Endodermal cell (in vitro differentiated cells): ENCODE measurements around the gene DENND4C. TPM values are rescaled to one million over a fixed set of nuclear protein-coding genes. Genes with fewer than 3 reads are reported as not detected.
"Not testable (repeated sequence)": the region's sequence is repeated elsewhere in the genome, so short reads cannot be mapped to it uniquely, and the experiment has no call there.

Experiments used
- DNase-seq: peaks from one replicate; pipeline ENCODE4 v3.0.0-alpha.2; 2017
- H3K27ac ChIP-seq: 2 replicates; pipeline ENCODE4 v1.5.1; 2013; ENCODE audit warnings: mild to moderate bottlenecking, low read depth, low read length, moderate library complexity
- H3K27me3 ChIP-seq: 2 replicates; pipeline ENCODE4 v1.6.1; 2013; ENCODE audit warnings: mild to moderate bottlenecking, low read length, moderate library complexity; ENCODE audit not compliant: insufficient read depth, control insufficient read depth, poor library complexity, severe bottlenecking
- H3K36me3 ChIP-seq: 2 replicates; pipeline ENCODE4 v1.7.0; 2013; ENCODE audit warnings: mild to moderate bottlenecking, low read length, moderate library complexity; ENCODE audit not compliant: control insufficient read depth, insufficient read depth
- H3K4me1 ChIP-seq: one replicate; pipeline ENCODE4 v1.7.0; 2013; ENCODE audit warnings: low read length; ENCODE audit not compliant: control insufficient read depth, insufficient read depth
- H3K4me3 ChIP-seq: 2 replicates; pipeline ENCODE4 v1.5.1; 2013; ENCODE audit warnings: mild to moderate bottlenecking, low read length, moderate library complexity
- H3K9ac ChIP-seq: 2 replicates; pipeline ENCODE4 v1.6.1; 2013; ENCODE audit warnings: mild to moderate bottlenecking, low read length, moderate library complexity; ENCODE audit not compliant: poor library complexity, severe bottlenecking; ENCODE audit errors: extremely low read depth
- H3K9me3 ChIP-seq: 2 replicates; pipeline ENCODE4 v1.6.1; 2013; ENCODE audit warnings: mild to moderate bottlenecking, low read length, moderate library complexity; ENCODE audit not compliant: control insufficient read depth
- H3K27ac Mint-ChIP-seq: 2 replicates; pipeline ENCODE4 v1.8.0; 2020; ENCODE audit warnings: mixed read lengths
- H3K27me3 Mint-ChIP-seq: 2 replicates; pipeline ENCODE4 v1.8.0; 2021; ENCODE audit warnings: mild to moderate bottlenecking, mixed read lengths; ENCODE audit not compliant: insufficient read depth
- H3K36me3 Mint-ChIP-seq: 2 replicates; pipeline ENCODE4 v1.8.0; 2020; ENCODE audit warnings: low read depth, mixed read lengths
- H3K4me1 Mint-ChIP-seq: 2 replicates; pipeline ENCODE4 v1.8.0; 2020; ENCODE audit warnings: mixed read lengths
- H3K4me3 Mint-ChIP-seq: 2 replicates; pipeline ENCODE4 v1.8.0; 2020; ENCODE audit warnings: mild to moderate bottlenecking, moderate library complexity, mixed read lengths
- H3K9me3 Mint-ChIP-seq: 2 replicates; pipeline ENCODE4 v1.8.0; 2020; ENCODE audit warnings: mild to moderate bottlenecking, mixed read lengths
- WGBS, 2 experiments: methylation state at CpG; one replicate each; pipeline versions ENCODE4 v1.1.5 to v1.1.7; 2013; ENCODE audit warnings: missing lambda C conversion rate in 2 of 2, mixed read lengths in 1 of 2; ENCODE audit not compliant: insufficient coverage in 1 of 2, insufficient read length in 1 of 2; 5-methylcytosine and 5-hydroxymethylcytosine counted together
- total RNA-seq, 2 donors: library from RNA; stranded (reverse); fragmentation: NEBNext Ultra II Directional in 1 of 2; extraction: Animal tissue kit (Norgen Biotek cat#: 25700) in 1 of 2; gene quantifications; 2 replicates in 1 of 2; 3 replicates in 1 of 2; pipeline ENCODE4 v1.2.1, GENCODE V29; 2021
- TF ChIP-seq, protein P1 (sequence below): fragments of 200-600 bp; sonication (generic); conservative IDR thresholded peaks from 2 replicates; pipeline ENCODE4 v1.5.0; 2021; ENCODE audit warnings: antibody characterized with exemption, mild to moderate bottlenecking

Gene DENND4C
- total RNA-seq, 2 donors from 2014 or later = 25.4 to 27.2 TPM

DNA sequence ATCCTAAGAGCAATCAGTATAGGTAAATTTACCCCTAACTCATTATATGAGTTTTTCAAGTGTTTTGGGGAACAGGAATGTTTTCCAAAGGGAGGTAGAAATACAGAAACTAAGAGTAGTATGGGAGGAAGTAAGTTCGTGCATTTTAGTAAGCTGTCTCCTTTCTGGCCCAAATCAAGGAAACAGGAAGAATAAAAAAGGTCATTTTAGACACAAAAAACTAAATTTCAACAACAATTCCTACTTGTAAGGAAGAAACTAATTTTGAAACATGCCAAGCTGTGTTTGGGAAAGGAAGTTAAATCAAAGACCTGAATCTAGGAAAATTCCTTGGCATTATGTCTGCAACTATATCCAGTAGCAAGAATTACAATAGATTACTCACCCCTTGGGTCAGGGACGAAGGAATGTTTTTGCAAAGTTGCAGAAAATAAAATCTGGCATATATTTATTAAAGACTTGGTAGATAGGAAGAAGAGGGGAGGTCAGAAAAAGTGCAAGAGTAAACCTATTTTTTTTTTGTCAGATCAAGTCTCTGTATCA, 156.1 kb downstream of the DENND4C start:
- H3K27me3 Mint-ChIP-seq = no peaks in the 10 kb centered on the region
- Histone ChIP-seq H3K27me3 (no peaks in the 10 kb centered on the region), H3K9me3 (peaks cover 5% of the 10 kb centered on the region), H3K27ac (no peak overlapping the region), H3K4me1 (no peaks in the 10 kb centered on the region), H3K4me3 (no peak overlapping the region), H3K36me3 (no peaks in the 10 kb centered on the region), H3K9ac (no peak overlapping the region)
- H3K27ac Mint-ChIP-seq = no peak overlapping the region
- TF ChIP-seq, protein P1, sequence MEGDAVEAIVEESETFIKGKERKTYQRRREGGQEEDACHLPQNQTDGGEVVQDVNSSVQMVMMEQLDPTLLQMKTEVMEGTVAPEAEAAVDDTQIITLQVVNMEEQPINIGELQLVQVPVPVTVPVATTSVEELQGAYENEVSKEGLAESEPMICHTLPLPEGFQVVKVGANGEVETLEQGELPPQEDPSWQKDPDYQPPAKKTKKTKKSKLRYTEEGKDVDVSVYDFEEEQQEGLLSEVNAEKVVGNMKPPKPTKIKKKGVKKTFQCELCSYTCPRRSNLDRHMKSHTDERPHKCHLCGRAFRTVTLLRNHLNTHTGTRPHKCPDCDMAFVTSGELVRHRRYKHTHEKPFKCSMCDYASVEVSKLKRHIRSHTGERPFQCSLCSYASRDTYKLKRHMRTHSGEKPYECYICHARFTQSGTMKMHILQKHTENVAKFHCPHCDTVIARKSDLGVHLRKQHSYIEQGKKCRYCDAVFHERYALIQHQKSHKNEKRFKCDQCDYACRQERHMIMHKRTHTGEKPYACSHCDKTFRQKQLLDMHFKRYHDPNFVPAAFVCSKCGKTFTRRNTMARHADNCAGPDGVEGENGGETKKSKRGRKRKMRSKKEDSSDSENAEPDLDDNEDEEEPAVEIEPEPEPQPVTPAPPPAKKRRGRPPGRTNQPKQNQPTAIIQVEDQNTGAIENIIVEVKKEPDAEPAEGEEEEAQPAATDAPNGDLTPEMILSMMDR = no peak
- H3K4me3 Mint-ChIP-seq = no peak overlapping the region
- DNase-seq = no peak
- no peaks in the 10 kb centered on the region for H3K4me1 Mint-ChIP-seq
- 87 to 100% methylated on average over 1 to 2 of the region's 2 CpGs for WGBS, 2 experiments
- H3K36me3 Mint-ChIP-seq = no peaks in the 10 kb centered on the region
- H3K9me3 Mint-ChIP-seq = no peaks in the 10 kb centered on the region

DNA sequence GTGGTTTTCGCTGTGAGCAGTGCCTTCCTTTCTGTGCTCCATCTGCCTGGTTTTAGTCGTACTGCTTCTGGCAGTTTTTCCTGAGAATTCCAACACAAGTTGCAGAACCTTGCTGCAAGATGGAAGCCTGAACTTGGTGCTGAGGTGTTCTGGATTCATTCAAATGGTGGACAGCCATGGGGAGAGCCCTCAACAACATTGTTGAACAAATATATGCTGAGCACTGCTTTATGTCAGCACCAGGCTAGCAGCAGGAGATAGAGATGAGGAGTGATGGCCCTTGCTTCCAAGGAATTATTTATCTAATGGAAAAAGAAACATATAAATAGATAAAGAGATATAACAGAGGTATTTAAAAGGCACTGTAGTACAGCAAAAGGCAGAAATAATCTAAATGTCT, 156.8 kb downstream of the DENND4C start:
- Mint-ChIP-seq H3K4me1 (no peaks in the 10 kb centered on the region), H3K4me3 (no peak overlapping the region), H3K27me3 (no peaks in the 10 kb centered on the region), H3K36me3 (no peaks in the 10 kb centered on the region), H3K27ac (no peak overlapping the region), H3K9me3 (no peaks in the 10 kb centered on the region)
- H3K27ac ChIP-seq = no peak overlapping the region
- H3K36me3 ChIP-seq = no peaks in the 10 kb centered on the region
- H3K9me3 ChIP-seq = peaks cover 5% of the 10 kb centered on the region
- H3K9ac ChIP-seq = no peak overlapping the region
- no peaks in the 10 kb centered on the region for H3K4me1 ChIP-seq
- TF ChIP-seq, protein P1 = no peak
- H3K27me3 ChIP-seq = no peaks in the 10 kb centered on the region
- DNase-seq = no peak
- WGBS, 2 experiments = 92 to 100% methylated on average over 1 to 2 of the region's 2 CpGs
- no peak overlapping the region for H3K4me3 ChIP-seq

GRCh38 chr9:19389539-19389938, 159.0 kb downstream of the DENND4C start:
- not testable (repeated sequence) for H3K27me3 Mint-ChIP-seq, H3K9me3 Mint-ChIP-seq, H3K27me3 ChIP-seq, H3K4me3 Mint-ChIP-seq, DNase-seq, H3K27ac ChIP-seq, H3K27ac Mint-ChIP-seq, H3K4me1 ChIP-seq, H3K36me3 ChIP-seq, H3K4me1 Mint-ChIP-seq, H3K9me3 ChIP-seq, H3K9ac ChIP-seq, H3K4me3 ChIP-seq, H3K36me3 Mint-ChIP-seq
- 94% methylated on average over 4 of the region's 4 CpGs; no CpG with 5 or more reads in 1 of the 2 experiments for WGBS, 2 experiments

GRCh38 chr9:19397845-19398244, 167.4 kb downstream of the DENND4C start:
- Histone ChIP-seq H3K4me3 (no peak overlapping the region), H3K9me3 (peaks cover 11% of the 10 kb centered on the region), H3K4me1 (no peaks in the 10 kb centered on the region), H3K27me3 (no peaks in the 10 kb centered on the region), H3K27ac (no peak overlapping the region), H3K9ac (no peak overlapping the region), H3K36me3 (no peaks in the 10 kb centered on the region)
- Mint-ChIP-seq H3K27me3 (peaks cover 2% of the 10 kb centered on the region), H3K4me3 (no peak overlapping the region), H3K4me1 (no peaks in the 10 kb centered on the region), H3K36me3 (no peaks in the 10 kb centered on the region), H3K27ac (no peak overlapping the region), H3K9me3 (peaks cover 15% of the 10 kb centered on the region)
- WGBS, 2 experiments = 86% methylated on average over 1 of the region's 1 CpG; no CpG with 5 or more reads in 1 of the 2 experiments
- TF ChIP-seq, protein P1 = no peak
- DNase-seq = no peak

- not testable (repeated sequence) for H3K27ac ChIP-seq, H3K4me1 ChIP-seq, H3K9ac ChIP-seq, DNase-seq, H3K4me3 Mint-ChIP-seq, H3K4me3 ChIP-seq, H3K36me3 ChIP-seq, H3K27ac Mint-ChIP-seq, H3K27me3 ChIP-seq, H3K36me3 Mint-ChIP-seq, H3K4me1 Mint-ChIP-seq
- peaks cover 17% of the 10 kb centered on the region for H3K27me3 Mint-ChIP-seq
- 93 to 96% methylated on average over 3 to 4 of the region's 4 CpGs for WGBS, 2 experiments
- peaks cover 30% of the 10 kb centered on the region for H3K9me3 Mint-ChIP-seq
- peaks cover 26% of the 10 kb centered on the region for H3K9me3 ChIP-seq
Observed at GRCh38 chr9:19403231-19403630, 172.7 kb downstream of the DENND4C start.
